Endodermal cell (in vitro differentiated cells): Measurements from ENCODE around the gene DDX50. TPM values are rescaled to one million over a fixed set of nuclear protein-coding genes. Genes with fewer than 3 reads are reported as not detected.
"Not testable (repeated sequence)": the region's sequence is repeated elsewhere in the genome, so short reads cannot be mapped to it uniquely, and the experiment has no call there.

Source experiments
- DNase-seq: peaks from one replicate; pipeline ENCODE4 v3.0.0-alpha.2; 2017
- H3K27ac ChIP-seq: 2 replicates; pipeline ENCODE4 v1.5.1; 2013; ENCODE audit warnings: mild to moderate bottlenecking, low read depth, low read length, moderate library complexity
- H3K27me3 ChIP-seq: 2 replicates; pipeline ENCODE4 v1.6.1; 2013; ENCODE audit warnings: mild to moderate bottlenecking, low read length, moderate library complexity; ENCODE audit not compliant: insufficient read depth, control insufficient read depth, poor library complexity, severe bottlenecking
- H3K36me3 ChIP-seq: 2 replicates; pipeline ENCODE4 v1.7.0; 2013; ENCODE audit warnings: mild to moderate bottlenecking, low read length, moderate library complexity; ENCODE audit not compliant: control insufficient read depth, insufficient read depth
- H3K4me1 ChIP-seq: one replicate; pipeline ENCODE4 v1.7.0; 2013; ENCODE audit warnings: low read length; ENCODE audit not compliant: control insufficient read depth, insufficient read depth
- H3K4me3 ChIP-seq: 2 replicates; pipeline ENCODE4 v1.5.1; 2013; ENCODE audit warnings: mild to moderate bottlenecking, low read length, moderate library complexity
- H3K9ac ChIP-seq: 2 replicates; pipeline ENCODE4 v1.6.1; 2013; ENCODE audit warnings: mild to moderate bottlenecking, low read length, moderate library complexity; ENCODE audit not compliant: poor library complexity, severe bottlenecking; ENCODE audit errors: extremely low read depth
- H3K9me3 ChIP-seq: 2 replicates; pipeline ENCODE4 v1.6.1; 2013; ENCODE audit warnings: mild to moderate bottlenecking, low read length, moderate library complexity; ENCODE audit not compliant: control insufficient read depth
- H3K27ac Mint-ChIP-seq: 2 replicates; pipeline ENCODE4 v1.8.0; 2020; ENCODE audit warnings: mixed read lengths
- H3K27me3 Mint-ChIP-seq: 2 replicates; pipeline ENCODE4 v1.8.0; 2021; ENCODE audit warnings: mild to moderate bottlenecking, mixed read lengths; ENCODE audit not compliant: insufficient read depth
- H3K36me3 Mint-ChIP-seq: 2 replicates; pipeline ENCODE4 v1.8.0; 2020; ENCODE audit warnings: low read depth, mixed read lengths
- H3K4me1 Mint-ChIP-seq: 2 replicates; pipeline ENCODE4 v1.8.0; 2020; ENCODE audit warnings: mixed read lengths
- H3K4me3 Mint-ChIP-seq: 2 replicates; pipeline ENCODE4 v1.8.0; 2020; ENCODE audit warnings: mild to moderate bottlenecking, moderate library complexity, mixed read lengths
- H3K9me3 Mint-ChIP-seq: 2 replicates; pipeline ENCODE4 v1.8.0; 2020; ENCODE audit warnings: mild to moderate bottlenecking, mixed read lengths
- CTCF ChIP-seq: fragments of 200-600 bp; sonication (generic); conservative IDR thresholded peaks from 2 replicates; pipeline ENCODE4 v1.5.0; 2021; ENCODE audit warnings: antibody characterized with exemption, mild to moderate bottlenecking
- WGBS, 2 experiments: methylation state at CpG; one replicate each; pipeline versions ENCODE4 v1.1.5 to v1.1.7; 2013; ENCODE audit warnings: missing lambda C conversion rate in 2 of 2, mixed read lengths in 1 of 2; ENCODE audit not compliant: insufficient coverage in 1 of 2, insufficient read length in 1 of 2; 5-methylcytosine and 5-hydroxymethylcytosine counted together
- total RNA-seq, 2 donors: library from RNA; stranded (reverse); fragmentation: NEBNext Ultra II Directional in 1 of 2; extraction: Animal tissue kit (Norgen Biotek cat#: 25700) in 1 of 2; gene quantifications; 2 replicates in 1 of 2; 3 replicates in 1 of 2; pipeline ENCODE4 v1.2.1, GENCODE V29; 2021

DDX50 gene
- total RNA-seq, 2 donors from 2014 or later: 38.0 to 46.5 TPM

- H3K4me3 ChIP-seq: peak overlapping the region; percentile 1
- TF ChIP-seq CTCF: no peak
- no peak for DNase-seq
- no peaks in the 10 kb centered on the region for H3K36me3 ChIP-seq
- Mint-ChIP-seq H3K4me3 (no peak overlapping the region), H3K27me3 (no peaks in the 10 kb centered on the region), H3K27ac (no peak overlapping the region), H3K36me3 (peaks cover 27% of the 10 kb centered on the region), H3K9me3 (peaks cover 63% of the 10 kb centered on the region), H3K4me1 (no peaks in the 10 kb centered on the region)
- no peak overlapping the region for H3K27ac ChIP-seq
- WGBS, 2 experiments: 94 to 96% methylated on average over 5 of the region's 5 CpGs
- no peaks in the 10 kb centered on the region for H3K4me1 ChIP-seq
- H3K9me3 ChIP-seq: peaks cover 53% of the 10 kb centered on the region
- H3K27me3 ChIP-seq: no peaks in the 10 kb centered on the region
- H3K9ac ChIP-seq: no peak overlapping the region
These were observed 39.9 kb upstream of the DDX50 start for GRCh38 chr10:68861253-68861652.

- Mint-ChIP-seq H3K36me3 (peaks cover 44% of the 10 kb centered on the region), H3K4me1 (no peaks in the 10 kb centered on the region), H3K27me3 (no peaks in the 10 kb centered on the region), H3K4me3 (no peak overlapping the region), H3K9me3 (peaks cover 89% of the 10 kb centered on the region), H3K27ac (no peak overlapping the region)
- 88 to 100% methylated on average over 1 of the region's 1 CpG for WGBS, 2 experiments
- Histone ChIP-seq H3K27me3 (no peaks in the 10 kb centered on the region), H3K4me1 (no peaks in the 10 kb centered on the region), H3K36me3 (no peaks in the 10 kb centered on the region), H3K9me3 (peaks cover 74% of the 10 kb centered on the region), H3K9ac (no peak overlapping the region), H3K4me3 (no peak overlapping the region), H3K27ac (no peak overlapping the region)
- no peak for DNase-seq
- TF ChIP-seq CTCF: no peak
These were observed 36.5 kb upstream of the DDX50 start for GRCh38 chr10:68864611-68865010.

- not testable (repeated sequence) for H3K27ac ChIP-seq, H3K27me3 Mint-ChIP-seq, H3K27ac Mint-ChIP-seq, DNase-seq, H3K4me1 ChIP-seq, H3K27me3 ChIP-seq, H3K4me3 Mint-ChIP-seq, H3K9ac ChIP-seq, H3K36me3 ChIP-seq
- Mint-ChIP-seq H3K36me3 (peaks cover 19% of the 10 kb centered on the region), H3K4me1 (peaks cover 17% of the 10 kb centered on the region), H3K9me3 (peaks cover 61% of the 10 kb centered on the region)
- Histone ChIP-seq H3K4me3 (peak overlapping the region; percentile 70), H3K9me3 (peaks cover 50% of the 10 kb centered on the region)
- WGBS, 2 experiments: 91 to 97% methylated on average over 8 of the region's 8 CpGs
These were observed 32.9 kb upstream of the DDX50 start for GRCh38 chr10:68868173-68868572.

GRCh38 chr10:68869623-68870022 is 31.5 kb upstream of the DDX50 start:
- H3K9me3 ChIP-seq: peaks cover 45% of the 10 kb centered on the region
- H3K4me1 ChIP-seq: no peaks in the 10 kb centered on the region
- H3K36me3 ChIP-seq: no peaks in the 10 kb centered on the region
- no peaks in the 10 kb centered on the region for H3K27me3 ChIP-seq
- H3K9ac ChIP-seq: no peak overlapping the region
- Mint-ChIP-seq H3K36me3 (peaks cover 19% of the 10 kb centered on the region), H3K4me1 (peaks cover 18% of the 10 kb centered on the region), H3K4me3 (no peak overlapping the region), H3K27me3 (no peaks in the 10 kb centered on the region), H3K27ac (no peak overlapping the region), H3K9me3 (peaks cover 49% of the 10 kb centered on the region)
- H3K27ac ChIP-seq: no peak overlapping the region
- peak overlapping the region; percentile 70 for H3K4me3 ChIP-seq
- DNase-seq: no peak
- no peak for TF ChIP-seq CTCF
- WGBS, 2 experiments: 47 to 90% methylated on average over 1 to 2 of the region's 2 CpGs
